ENCODE results near the gene PRKCB. TPM values are rescaled to one million over a fixed set of nuclear protein-coding genes. Genes with fewer than 3 reads are reported as not detected.

Gene PRKCB
- total and polyA plus RNA-seq, 2 of the 8 experiments (the other 6 are each of a cell fraction or from before 2014, with no cell fraction given), result 7.1 to 12.1 TPM

- no peaks in the 10 kb centered on the region for H3K4me1 ChIP-seq (replicated peaks in 1 of 4; ENCODE audit: control insufficient read depth in 3 of 4, insufficient read depth in 4 of 4, low read length in 3 of 4)
- H3K23ac ChIP-seq (ENCODE audit: insufficient read length), result no peak overlapping the region
- no peak overlapping the region for H2AFZ ChIP-seq (ENCODE audit: low read length)
- no peak for DNase-seq (ENCODE audit: low read depth in 1 of 2, low spot score in 2 of 2)
- H3K4ac ChIP-seq (replicated peaks; ENCODE audit: insufficient read length, low read depth, low read length), result no peak overlapping the region
- H2AK5ac ChIP-seq (ENCODE audit: low read depth, low read length), result no peak overlapping the region
- H4K5ac ChIP-seq (ENCODE audit: insufficient read length, low read depth, low read length), result no peak overlapping the region
- no peaks in the 10 kb centered on the region for H3K79me2 ChIP-seq (ENCODE audit: control insufficient read depth in 1 of 2, insufficient read depth in 2 of 2, low read length in 2 of 2)
- H3K9me3 ChIP-seq (ENCODE audit: insufficient read depth in 2 of 2, low read depth in 1 of 2, low read length in 1 of 2), result no peaks in the 10 kb centered on the region
- no peak overlapping the region for H3K56ac ChIP-seq (replicated peaks; ENCODE audit: insufficient read length, low read depth, low read length)
- H3K27ac ChIP-seq (ENCODE audit: low read depth, low read length), result no peak overlapping the region
- no peak overlapping the region for H3K4me3 ChIP-seq (ENCODE audit: extremely low read depth in 1 of 4, insufficient read depth in 2 of 4, low read depth in 3 of 4, low read length in 4 of 4)
- H2BK12ac ChIP-seq (ENCODE audit: low read depth, low read length), result no peak overlapping the region
- H4K91ac ChIP-seq (replicated peaks; ENCODE audit: insufficient read length, low read length), result no peak overlapping the region
- H3K27me3 ChIP-seq (replicated peaks in 1 of 4; ENCODE audit: control insufficient read depth in 3 of 4, extremely low read depth in 1 of 4, insufficient read depth in 3 of 4, low read length in 3 of 4), result no peaks in the 10 kb centered on the region
- H4K8ac ChIP-seq (ENCODE audit: extremely low read depth, insufficient read depth, low read length), result no peak overlapping the region
- ChIA-PET POLR2A (ENCODE audit: partially characterized antibody) (no interaction called here), CTCF (ENCODE audit: partially characterized antibody) (interaction anchor here (0.9 to 4.9 kb wide), 6 partner anchors 9 to 226 kb away, joined by 3 to 45 read pairs (median 6); no protein-coding TSS in a partner anchor)
- H2BK120ac ChIP-seq (replicated peaks; ENCODE audit: low read depth, low read length), result no peak overlapping the region
- no peaks in the 10 kb centered on the region for H3K79me1 ChIP-seq (ENCODE audit: low read depth, low read length)
- FAIRE-seq, result no peak
- no peaks in the 10 kb centered on the region for H4K20me1 ChIP-seq (replicated peaks in 1 of 2; ENCODE audit: control insufficient read depth in 1 of 2, insufficient read depth in 2 of 2, low read length in 2 of 2)
- H2BK5ac ChIP-seq (ENCODE audit: low read depth, low read length), result no peak overlapping the region
- H3K4me2 ChIP-seq (ENCODE audit: insufficient read depth in 1 of 2, low read depth in 2 of 2, low read length in 2 of 2), result no peak overlapping the region
- H3K9ac ChIP-seq (replicated peaks in 1 of 4; ENCODE audit: extremely low read depth in 1 of 4, low read depth in 3 of 4, low read length in 3 of 4), result no peak overlapping the region
- 91% methylated on average over 7 of the region's 7 CpGs; no CpG with 5 or more reads in 1 of the 2 experiments for WGBS, 2 experiments (ENCODE audit: extremely low coverage in 1 of 2, insufficient coverage in 1 of 2, insufficient read length in 1 of 2, insufficient replicate concordance in 2 of 2, low coverage in 1 of 2, low lambda C conversion rate in 2 of 2, missing lambda C conversion rate in 1 of 2)
- no peaks in the 10 kb centered on the region for H3K36me3 ChIP-seq (ENCODE audit: control insufficient read depth in 2 of 4, insufficient read depth in 4 of 4, low read length in 3 of 4)
- H3K18ac ChIP-seq (ENCODE audit: extremely low read depth, low read length), result no peak overlapping the region
- no peak overlapping the region for H3K14ac ChIP-seq (ENCODE audit: insufficient read length)
- no peak overlapping the region for H2BK20ac ChIP-seq (ENCODE audit: low read length)
- H2BK15ac ChIP-seq (ENCODE audit: low read length), result no peak overlapping the region
- H3K23me2 ChIP-seq (ENCODE audit: low read depth, low read length), result peaks cover 1% of the 10 kb centered on the region; the same call in 1 of the 2 replicates
- TF ChIP-seq CREB1 (IDR thresholded peaks at IDR 0.05) (no peak), POLR2A (IDR thresholded peaks at IDR 0.05; ENCODE audit: control extremely low read depth in 1 of 2, low read depth in 2 of 2, low read length in 2 of 2) (no peak), CBX8 (IDR thresholded peaks at IDR 0.05; ENCODE audit: borderline replicate concordance, low read depth, low read length) (no peak), CHD2 (IDR thresholded peaks at IDR 0.05; ENCODE audit: low read length) (no peak), HDAC2 (IDR thresholded peaks at IDR 0.05; ENCODE audit: borderline replicate concordance in 1 of 2, low read depth in 2 of 2, low read length in 2 of 2) (no peak), EZH2 (IDR thresholded peaks at IDR 0.05; ENCODE audit: low read depth, low read length, severe bottlenecking) (no peak), SP4 (IDR thresholded peaks at IDR 0.05; ENCODE audit: low read length) (no peak)
These were observed 189.2 kb downstream of the PRKCB start for GRCh38 chr16:24024971-24025370.
